LoVo (cell line): ENCODE results near the gene CHST9.
"Not testable (repeated sequence)": the region's sequence is repeated elsewhere in the genome, so short reads cannot be mapped to it uniquely, and the experiment has no call there.

Experiments
- DNase-seq: peaks from one replicate; pipeline ENCODE4 v3.0.0-alpha.2; 2016; ENCODE audit warnings: low spot score

The CHST9 gene

DNA sequence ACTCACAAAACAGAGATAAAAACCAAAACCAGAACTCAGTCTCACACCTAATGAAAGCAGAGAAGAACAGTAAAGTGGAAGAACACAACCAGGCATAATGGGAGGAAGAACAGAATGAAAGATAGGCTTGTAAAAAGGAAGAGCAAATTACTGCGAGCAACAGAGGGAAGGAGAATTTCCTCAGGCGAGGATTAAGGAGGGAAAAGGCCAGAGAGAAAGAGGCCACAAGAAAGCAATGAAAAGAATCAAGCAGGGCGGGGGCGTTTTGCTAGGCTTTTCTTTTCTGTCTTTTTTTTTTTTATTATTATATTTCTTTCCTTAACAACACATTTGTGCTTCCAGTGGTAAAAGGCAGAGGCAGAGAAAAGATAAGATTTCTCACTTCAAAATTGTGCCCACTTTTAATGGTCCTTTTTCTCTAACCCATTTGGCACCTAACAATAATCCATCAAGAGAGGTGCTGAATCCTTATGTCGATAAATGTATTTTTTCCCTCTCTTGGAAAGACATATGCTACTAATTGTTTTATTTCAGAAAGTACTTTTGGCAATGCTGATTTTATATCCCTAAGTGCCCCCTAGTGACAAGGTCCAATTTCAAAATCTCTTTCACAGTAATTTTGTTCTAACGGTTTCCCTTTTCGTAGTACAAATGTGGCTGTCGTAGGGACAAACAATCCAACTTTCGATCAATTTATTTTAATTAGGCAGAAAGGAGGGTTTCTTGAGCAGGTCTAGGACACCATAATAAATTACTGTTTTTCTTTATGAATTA lies 180.9 kb downstream of the CHST9 start:
- DNase-seq: no peak

- DNase-seq: no peak
Observed at GRCh38 chr18:26999797-27000196, 185.3 kb downstream of the CHST9 start.

DNA sequence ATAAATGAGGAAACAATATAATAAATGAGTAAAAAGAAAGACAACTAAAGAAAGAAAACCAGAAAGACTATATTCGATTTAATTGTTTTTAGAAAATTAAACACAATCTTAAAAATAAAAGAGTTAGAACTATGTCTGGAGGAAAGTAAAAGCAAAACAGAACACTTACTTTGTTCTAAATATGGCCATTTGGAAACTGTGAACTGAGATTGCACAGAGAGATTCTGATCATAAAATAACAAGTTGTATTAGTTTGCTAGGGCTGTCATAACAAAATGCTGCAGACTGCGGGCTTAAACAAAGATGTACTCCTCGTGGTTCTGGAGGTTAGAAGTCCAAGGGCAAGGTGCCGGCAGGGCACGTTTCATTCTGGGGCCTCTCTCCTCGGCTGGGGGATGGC lies 191.5 kb downstream of the CHST9 start:
- no peak for DNase-seq

GRCh38 chr18:26992926-26993325 lies 192.2 kb downstream of the CHST9 start:
- DNase-seq: no peak

DNA sequence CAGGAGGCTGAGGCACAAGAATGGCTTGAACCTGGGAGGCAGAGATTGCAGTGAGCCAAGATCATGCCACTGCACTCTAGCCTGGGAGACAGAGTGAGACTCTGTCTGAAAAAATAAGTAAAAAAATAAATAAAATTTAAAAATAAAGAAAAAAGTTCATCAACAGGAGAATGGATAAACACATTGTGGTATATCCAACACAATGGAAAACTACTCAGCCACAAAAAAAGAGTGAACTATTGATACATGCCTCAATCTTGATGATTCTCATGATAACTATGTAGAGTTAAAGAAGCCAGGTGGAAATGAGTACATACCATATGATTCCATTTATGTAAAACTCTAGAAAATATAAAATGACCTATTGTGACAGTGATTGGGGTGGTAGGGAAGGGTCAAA lies 195.3 kb downstream of the CHST9 start:
- no peak for DNase-seq

DNA sequence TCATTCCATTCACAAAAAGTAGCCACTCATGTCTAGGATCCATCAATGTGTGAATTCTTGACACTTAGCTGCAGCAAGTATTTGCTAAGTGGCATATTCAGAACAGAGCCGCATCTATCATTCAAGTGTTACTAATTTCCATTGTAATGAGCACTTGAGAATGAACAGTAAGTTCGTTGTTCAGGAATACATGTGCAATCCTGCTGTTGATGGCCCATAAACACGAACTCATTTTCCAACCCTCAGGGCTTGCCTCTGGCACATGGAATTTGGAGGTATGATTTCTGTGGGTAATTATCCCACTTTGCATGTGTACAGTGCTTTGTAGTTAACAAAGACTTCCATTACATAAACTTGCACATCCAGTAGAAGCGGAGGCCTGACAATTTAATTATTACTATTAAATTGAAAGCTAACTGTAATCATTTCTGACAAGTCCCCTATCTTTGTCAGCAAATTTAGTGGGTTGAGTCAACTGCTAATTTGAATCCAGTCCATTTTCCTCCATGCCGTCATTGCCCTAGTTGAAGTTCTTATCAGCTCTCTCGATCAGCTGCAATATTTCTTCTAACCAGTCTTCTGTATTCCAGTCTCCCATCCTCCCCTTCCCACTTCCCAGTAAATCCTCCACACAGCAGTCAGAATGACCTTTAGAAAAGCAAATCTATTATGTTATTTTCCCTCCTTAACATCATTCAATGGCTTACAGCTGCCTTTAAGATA lies 203.6 kb downstream of the CHST9 start:
- no peak for DNase-seq

DNA sequence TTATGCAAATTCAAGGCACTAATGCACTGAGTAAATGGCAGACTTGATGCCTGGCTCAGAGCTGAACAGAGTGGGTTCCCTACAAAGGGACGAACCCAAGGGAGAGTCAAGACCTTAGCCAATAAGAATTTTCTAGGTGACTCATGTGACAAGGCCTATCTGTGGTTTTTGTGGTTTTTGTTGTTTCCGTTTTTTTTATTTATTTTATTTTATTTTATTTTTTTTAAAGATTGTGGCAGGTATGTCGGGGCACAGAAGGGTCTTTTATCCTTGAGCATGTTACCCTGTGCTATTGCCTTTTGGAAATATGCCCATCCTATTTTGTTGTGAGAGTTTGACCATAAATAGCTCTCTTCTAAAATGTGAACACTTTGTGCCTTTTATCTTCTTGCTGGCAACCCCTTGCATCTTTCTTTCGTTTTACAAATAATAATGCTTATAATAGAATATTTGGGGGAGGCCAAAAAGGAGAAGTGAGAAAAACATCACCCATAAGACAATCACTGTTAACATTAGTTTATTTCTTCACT lies 206.2 kb downstream of the CHST9 start:
- DNase-seq: no peak

DNA sequence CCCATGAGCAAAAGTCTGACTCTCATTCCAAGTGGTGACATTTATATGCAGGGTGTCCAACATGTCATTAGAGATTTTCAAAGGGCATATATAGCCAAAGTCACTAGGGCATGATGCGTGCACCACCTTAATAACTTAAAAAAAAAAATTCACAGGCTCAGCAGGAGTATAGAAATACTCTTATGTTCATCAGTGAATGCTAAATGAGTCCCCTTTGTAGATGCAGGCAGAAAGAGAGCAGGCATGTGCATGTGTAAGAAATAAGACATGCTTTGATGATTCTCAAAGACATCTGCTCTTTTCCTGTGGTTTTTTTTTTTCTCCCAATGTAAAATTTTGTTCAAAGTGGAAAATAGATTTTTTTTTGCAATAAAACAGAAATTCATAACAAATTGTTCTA lies 207.3 kb downstream of the CHST9 start:
- DNase-seq: no peak

DNA sequence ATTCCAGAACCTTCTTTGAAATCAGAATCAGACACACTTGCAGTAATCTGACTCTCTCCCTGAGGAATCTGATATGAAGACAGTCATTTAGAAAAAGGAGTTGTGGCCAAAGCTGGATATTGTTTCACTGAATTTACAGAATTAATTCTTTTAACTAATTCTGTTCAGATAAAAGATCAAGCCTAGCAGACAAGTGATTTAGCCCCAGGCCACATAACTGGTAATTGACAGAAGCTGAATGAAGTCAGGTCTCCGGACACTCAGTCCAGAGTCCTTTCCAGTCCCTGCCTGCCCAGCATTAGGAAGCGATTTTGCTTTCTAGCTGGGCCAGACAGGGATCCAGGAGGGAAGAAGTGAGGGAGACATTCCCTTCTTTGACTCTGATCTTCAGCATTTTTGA lies 208.9 kb downstream of the CHST9 start:
- DNase-seq: no peak

GRCh38 chr18:26972549-26972948 lies 212.6 kb downstream of the CHST9 start:
- DNase-seq: not testable (repeated sequence)

- no peak for DNase-seq
Observed at GRCh38 chr18:26971409-26971808, 213.7 kb downstream of the CHST9 start.

- DNase-seq: no peak
Observed at GRCh38 chr18:26970637-26971036, 214.5 kb downstream of the CHST9 start.

GRCh38 chr18:26965206-26965605 lies 219.9 kb downstream of the CHST9 start:
- DNase-seq: no peak

DNA sequence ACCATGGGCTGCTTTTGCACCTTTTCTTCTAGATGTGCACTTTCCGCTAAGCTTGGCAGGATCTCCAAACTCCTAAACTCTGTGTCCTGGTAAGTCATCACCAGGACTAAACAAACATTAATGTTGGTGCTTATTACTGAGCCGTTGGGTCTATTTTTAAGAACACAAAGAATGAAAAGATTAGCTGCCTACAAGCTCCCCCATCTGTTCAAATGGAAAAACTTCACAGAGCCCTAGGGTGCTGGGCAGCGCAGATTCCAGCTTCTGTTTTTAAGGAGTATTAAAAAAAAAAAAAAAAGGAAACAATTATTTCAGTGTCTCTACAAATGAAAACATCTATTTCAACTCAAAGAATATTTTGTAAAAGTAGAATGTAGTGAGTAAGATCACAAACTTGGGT lies 221.8 kb downstream of the CHST9 start:
- DNase-seq: no peak

DNA sequence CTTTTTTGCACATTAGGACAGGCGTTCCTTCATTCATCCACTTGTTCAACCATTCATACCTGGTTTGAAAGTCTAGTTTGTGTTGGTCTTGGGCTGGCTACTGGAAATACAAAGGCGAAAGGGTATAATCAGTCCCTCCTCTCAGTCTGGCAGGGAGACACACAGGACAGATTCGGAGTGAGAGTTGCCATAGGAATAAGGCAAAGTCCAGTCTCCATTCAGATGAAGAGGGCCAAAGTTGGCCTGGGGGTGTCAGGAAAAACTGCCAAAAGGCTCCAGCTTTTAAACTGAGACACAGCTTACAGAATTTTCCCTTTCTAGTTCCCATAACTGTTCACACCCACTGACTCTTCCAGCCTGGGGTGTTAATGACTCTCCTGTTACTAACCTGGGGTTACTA lies 223.3 kb downstream of the CHST9 start:
- DNase-seq: no peak

GRCh38 chr18:26960911-26961310 lies 224.2 kb downstream of the CHST9 start:
- DNase-seq: no peak

DNA sequence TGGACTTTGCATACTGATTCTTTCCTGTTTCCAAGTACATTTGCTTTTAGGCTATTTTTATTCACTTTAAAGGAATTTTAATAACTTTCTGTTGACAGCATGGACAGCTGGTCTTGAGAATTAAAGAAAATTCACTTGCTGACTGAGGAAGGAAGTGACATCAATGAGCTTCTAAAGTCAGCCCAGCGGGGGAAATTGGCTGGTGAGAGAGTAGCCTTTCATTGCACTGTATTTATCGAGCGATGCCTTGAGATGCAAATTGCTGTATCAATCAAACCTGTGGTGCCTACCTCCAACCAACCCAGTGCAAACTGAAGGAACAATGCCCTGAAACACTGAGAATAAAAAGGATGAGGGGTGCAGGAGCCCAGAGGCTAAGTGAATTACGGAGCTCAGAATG lies 228.2 kb downstream of the CHST9 start:
- DNase-seq: no peak

- no peak for DNase-seq
Observed at GRCh38 chr18:26948703-26949102, 236.4 kb downstream of the CHST9 start.

DNA sequence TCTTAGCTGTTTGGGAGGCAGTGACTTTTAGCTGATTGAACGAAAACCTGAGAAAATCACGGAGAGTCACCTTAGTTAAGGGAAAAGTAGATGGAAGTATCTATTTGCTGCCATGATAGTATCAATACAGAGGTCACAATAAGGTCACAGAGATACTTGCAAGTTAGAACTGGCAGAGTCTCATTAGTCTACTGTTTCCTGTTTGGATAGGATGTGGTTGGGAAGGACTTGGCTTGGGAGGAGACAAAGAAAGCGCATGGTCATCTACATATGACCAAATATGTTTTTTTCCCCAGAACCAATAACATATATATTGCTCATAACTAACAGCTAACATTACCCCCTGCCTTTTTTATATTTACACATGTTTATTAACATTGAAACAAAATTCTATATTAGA lies 241.2 kb downstream of the CHST9 start:
- DNase-seq: no peak

DNA sequence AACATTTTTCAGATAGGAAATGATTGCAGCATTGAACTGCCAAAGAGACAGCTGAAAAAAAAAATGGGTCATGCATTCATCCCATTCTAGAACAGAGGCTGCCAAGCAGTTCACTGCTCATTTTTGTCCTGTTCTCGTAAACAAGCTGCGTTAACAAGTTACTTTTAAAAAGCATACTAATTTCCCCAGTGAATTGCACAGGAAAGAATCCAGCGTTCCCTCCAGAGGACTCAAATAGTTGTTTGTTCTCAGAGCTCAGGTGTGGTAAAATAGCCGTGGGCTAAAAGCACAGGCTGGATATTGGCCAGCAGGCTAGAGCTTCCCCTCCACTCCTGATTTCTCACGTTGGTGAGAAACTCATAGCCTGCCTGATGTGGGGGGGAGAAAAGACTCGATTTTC lies 243.5 kb downstream of the CHST9 start:
- no peak for DNase-seq

GRCh38 chr18:26940744-26941398 lies 244.2 kb downstream of the CHST9 start:
- DNase-seq: no peak

DNA sequence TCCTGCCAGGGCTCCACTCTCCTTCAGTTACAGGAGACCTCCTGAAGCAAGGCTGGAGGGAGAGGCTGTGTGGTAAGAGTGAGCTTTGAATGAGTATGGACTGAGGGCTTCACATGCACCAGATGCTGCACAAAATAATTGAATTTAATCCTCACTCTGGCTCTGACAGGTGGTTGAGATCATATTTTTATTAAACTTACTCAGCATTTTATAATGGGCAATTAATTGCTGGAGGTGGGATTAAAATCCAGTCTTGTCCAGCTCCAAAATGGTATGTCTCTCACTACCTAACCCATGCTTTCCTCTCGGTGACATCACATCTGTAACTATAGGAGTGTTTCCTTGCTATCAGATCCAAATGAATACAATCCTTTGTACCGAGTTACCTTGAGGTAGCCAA lies 253.4 kb downstream of the CHST9 start:
- no peak for DNase-seq

GRCh38 chr18:26930630-26931029 lies 254.5 kb downstream of the CHST9 start:
- no peak for DNase-seq
